Neuronal stem cell (in vitro differentiated cells): ENCODE data around the gene ANTXR1.

ENCODE experiments used
- DNase-seq: peaks from one replicate; pipeline ENCODE4 v3.0.0-alpha.2; 2013; ENCODE audit warnings: low spot score
- H2AFZ ChIP-seq: one replicate; pipeline ENCODE4 v1.6.1; 2013; ENCODE audit warnings: mild to moderate bottlenecking, low read length, inconsistent platforms
- H2AK5ac ChIP-seq: 2 replicates; pipeline ENCODE4 v1.6.1; 2013; ENCODE audit warnings: low read depth, mild to moderate bottlenecking, inconsistent platforms, low read length, moderate library complexity, mixed read lengths
- H2BK120ac ChIP-seq: 2 replicates; pipeline ENCODE4 v1.6.1; 2013; ENCODE audit warnings: low read depth, mild to moderate bottlenecking, inconsistent platforms, low read length, moderate library complexity, mixed read lengths
- H2BK12ac ChIP-seq: one replicate; pipeline ENCODE4 v1.6.1; 2013; ENCODE audit warnings: low read length, inconsistent platforms
- H2BK15ac ChIP-seq: 2 replicates; pipeline ENCODE4 v1.6.1; 2013; ENCODE audit warnings: mild to moderate bottlenecking, low read length, inconsistent platforms, mixed read lengths
- H2BK5ac ChIP-seq: one replicate; pipeline ENCODE4 v1.6.1; 2013; ENCODE audit warnings: inconsistent platforms, mild to moderate bottlenecking, low read length, moderate library complexity
- H3K14ac ChIP-seq: one replicate; pipeline ENCODE4 v1.6.1; 2013; ENCODE audit warnings: low read length, inconsistent platforms
- H3K18ac ChIP-seq: 2 replicates; pipeline ENCODE4 v1.6.1; 2013; ENCODE audit warnings: low read length, inconsistent platforms
- H3K23ac ChIP-seq: 2 replicates; pipeline ENCODE4 v1.6.1; 2013; ENCODE audit warnings: low read depth, mild to moderate bottlenecking, mixed read lengths, low read length, inconsistent platforms; ENCODE audit not compliant: poor library complexity
- H3K27ac ChIP-seq: replicated peaks from 3 replicates; pipeline ENCODE4 v1.5.1; 2013; ENCODE audit warnings: low read length, inconsistent platforms
- H3K27me3 ChIP-seq, 3 experiments: 2 replicates each; pipeline ENCODE4 v1.6.1; 2013; ENCODE audit warnings: low read length in 3 of 3, mild to moderate bottlenecking in 2 of 3, inconsistent platforms in 1 of 3, low read depth in 1 of 3, mixed read lengths in 1 of 3, moderate library complexity in 1 of 3; ENCODE audit not compliant: control insufficient read depth in 3 of 3, insufficient read depth in 3 of 3
- H3K36me3 ChIP-seq, 2 donors: replicated peaks in 1 of 2; 2 replicates each; pipeline ENCODE4 v1.6.1; 2013; ENCODE audit warnings: low read length in 2 of 2; ENCODE audit not compliant: control insufficient read depth in 2 of 2, insufficient read depth in 2 of 2
- H3K4ac ChIP-seq: 2 replicates; pipeline ENCODE4 v1.6.1; 2013; ENCODE audit warnings: inconsistent platforms, mild to moderate bottlenecking, low read length, moderate library complexity
- H3K4me1 ChIP-seq, 2 donors: 1 replicate in 1 of 2; 2 replicates in 1 of 2; pipeline ENCODE4 v1.6.1; 2013; ENCODE audit warnings: low read length in 2 of 2, low read depth in 1 of 2; ENCODE audit not compliant: control insufficient read depth in 2 of 2, insufficient read depth in 1 of 2
- H3K4me2 ChIP-seq: one replicate; pipeline ENCODE4 v1.6.1; 2013; ENCODE audit warnings: mild to moderate bottlenecking, low read length, inconsistent platforms; ENCODE audit not compliant: insufficient read depth, poor library complexity, severe bottlenecking
- H3K4me3 ChIP-seq, 2 donors: 2 replicates each; pipeline ENCODE4 v1.5.1; 2013; ENCODE audit warnings: low read length in 2 of 2, mild to moderate bottlenecking in 2 of 2, inconsistent platforms in 1 of 2, moderate library complexity in 1 of 2
- H3K79me1 ChIP-seq: one replicate; pipeline ENCODE4 v1.6.1; 2013; ENCODE audit warnings: low read depth, mild to moderate bottlenecking, inconsistent platforms, low read length, moderate library complexity
- H3K9ac ChIP-seq: one replicate; pipeline ENCODE4 v1.6.1; 2013; ENCODE audit warnings: mild to moderate bottlenecking, low read depth, low read length, inconsistent platforms; ENCODE audit not compliant: poor library complexity
- H3K9me3 ChIP-seq, 2 donors: replicated peaks in 1 of 2; 2 replicates each; pipeline versions ENCODE3 to v1.6.1; 2013; ENCODE audit warnings: low read length in 2 of 2, mild to moderate bottlenecking in 2 of 2, inconsistent platforms in 1 of 2, low read depth in 1 of 2, mixed read lengths in 1 of 2, moderate library complexity in 1 of 2; ENCODE audit not compliant: control insufficient read depth in 2 of 2, insufficient read depth in 1 of 2
- H4K8ac ChIP-seq: one replicate; pipeline ENCODE4 v1.6.1; 2013; ENCODE audit warnings: low read depth, mild to moderate bottlenecking, inconsistent platforms, low read length, moderate library complexity
- H4K91ac ChIP-seq: one replicate; pipeline ENCODE4 v1.6.1; 2013; ENCODE audit warnings: low read length, low read depth, mild to moderate bottlenecking, inconsistent platforms; ENCODE audit not compliant: poor library complexity
- WGBS, 2 donors: extraction: QIAGEN DNeasy Blood & Tissue Kit; methylation state at CpG; one replicate each; pipeline ENCODE4 v1.1.7; 2013; ENCODE audit warnings: missing lambda C conversion rate in 2 of 2, mixed read lengths in 1 of 2; ENCODE audit not compliant: insufficient read length in 2 of 2, insufficient replicate concordance in 1 of 2; ENCODE audit errors: extremely low coverage in 2 of 2; 5-methylcytosine and 5-hydroxymethylcytosine counted together

The ANTXR1 gene

DNA sequence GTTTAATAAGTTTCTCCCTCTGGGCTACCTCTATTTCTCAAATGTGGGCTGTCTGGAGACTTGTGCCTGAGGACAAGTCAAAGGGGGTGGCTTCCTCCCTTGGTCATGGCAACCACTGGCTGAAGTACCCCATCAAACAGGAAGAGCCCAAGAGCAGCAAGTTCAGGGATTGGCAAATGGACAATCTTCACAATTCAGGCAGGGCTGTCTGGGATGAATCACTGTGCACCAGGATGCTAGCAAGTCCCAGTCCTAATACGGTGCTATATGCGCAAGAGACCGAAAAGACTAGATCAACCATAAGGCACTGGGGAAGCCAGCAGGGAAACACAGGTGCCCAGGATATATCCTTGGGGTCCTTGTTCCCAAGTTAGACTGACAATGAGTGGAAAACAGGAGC is 75.5 kb downstream of the ANTXR1 start:
- Histone ChIP-seq H2BK5ac (no peak overlapping the region), H3K4me2 (no peak overlapping the region), H3K36me3 (peaks cover 0 to 76% of the 10 kb centered on the region in 2 donors), H3K4ac (no peak overlapping the region), H2AK5ac (no peak overlapping the region), H2BK120ac (no peak overlapping the region), H3K27ac (no peak overlapping the region), H3K18ac (no peak overlapping the region), H3K27me3 (no peaks in the 10 kb centered on the region), H3K14ac (no peak overlapping the region), H2BK15ac (no peak overlapping the region), H3K9me3 (no peaks in the 10 kb centered on the region), H3K9ac (no peak overlapping the region), H2BK12ac (no peak overlapping the region), H3K4me3 (no peak overlapping the region), H2AFZ (no peak overlapping the region), H3K4me1 (no peaks in the 10 kb centered on the region), H4K91ac (no peak overlapping the region), H4K8ac (no peak overlapping the region), H3K79me1 (no peaks in the 10 kb centered on the region), H3K23ac (no peak overlapping the region)
- DNase-seq: no peak
- no CpG with 5 or more reads among the region's 3 CpGs for WGBS, 2 donors

DNA sequence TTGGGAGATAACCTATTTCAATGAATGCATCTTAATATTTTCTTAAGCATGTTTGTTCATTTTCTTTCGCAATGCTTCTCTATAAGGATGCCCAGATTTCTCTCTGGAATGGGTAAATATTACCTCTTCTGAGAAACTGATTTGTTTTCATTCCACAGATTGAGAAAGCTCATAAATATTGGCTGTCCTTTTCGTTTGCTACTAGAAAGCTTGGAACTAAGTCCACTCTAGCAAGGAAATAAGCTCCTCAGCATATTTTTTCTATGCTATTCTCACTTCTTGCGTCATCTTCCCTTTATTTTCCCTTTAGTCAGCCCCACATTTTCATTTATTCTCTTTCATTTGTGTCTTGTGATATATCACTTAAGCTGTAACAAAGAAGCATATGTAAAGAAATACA is 76.3 kb downstream of the ANTXR1 start:
- Histone ChIP-seq H3K79me1 (no peaks in the 10 kb centered on the region), H4K8ac (no peak overlapping the region), H2BK5ac (no peak overlapping the region), H3K27ac (no peak overlapping the region), H3K18ac (no peak overlapping the region), H3K14ac (no peak overlapping the region), H4K91ac (no peak overlapping the region), H3K9me3 (no peaks in the 10 kb centered on the region), H2BK120ac (no peak overlapping the region), H2AK5ac (no peak overlapping the region), H3K23ac (no peak overlapping the region), H3K4me3 (no peak overlapping the region), H3K4me1 (no peaks in the 10 kb centered on the region), H3K36me3 (peaks cover 0 to 76% of the 10 kb centered on the region in 2 donors), H3K4me2 (no peak overlapping the region), H3K9ac (no peak overlapping the region), H3K27me3 (no peaks in the 10 kb centered on the region), H3K4ac (no peak overlapping the region), H2AFZ (no peak overlapping the region), H2BK15ac (no peak overlapping the region), H2BK12ac (no peak overlapping the region)
- no peak for DNase-seq
- no CpG with 5 or more reads among the region's 3 CpGs for WGBS, 2 donors

DNA sequence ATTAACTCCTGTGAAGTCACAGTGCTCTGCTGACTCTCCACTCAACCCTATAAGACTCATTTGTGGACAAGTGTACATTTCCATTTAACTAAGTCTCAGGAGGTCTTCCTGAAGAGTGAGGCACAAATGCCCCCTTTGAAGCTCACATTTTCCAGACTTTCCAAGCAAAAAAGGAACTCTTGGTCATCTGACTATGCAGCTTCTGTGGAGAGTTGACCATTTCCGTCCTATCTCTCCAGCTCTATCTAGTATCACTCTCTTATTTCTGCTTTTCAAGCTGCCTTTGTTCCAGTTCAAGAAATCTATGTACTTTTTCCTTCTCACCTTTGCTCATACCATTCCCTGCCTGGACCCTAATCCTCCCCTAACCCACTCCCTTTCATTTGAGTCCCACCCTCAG is 77.0 kb downstream of the ANTXR1 start:
- no peaks in the 10 kb centered on the region for H3K9me3 ChIP-seq
- H3K36me3 ChIP-seq: peaks cover 0 to 83% of the 10 kb centered on the region in 2 donors
- no peaks in the 10 kb centered on the region for H3K27me3 ChIP-seq
- WGBS, 2 donors: no CpG with 5 or more reads among the region's 1 CpG
- H2BK120ac ChIP-seq: no peak overlapping the region
- no peak overlapping the region for H3K4ac ChIP-seq
- no peak for DNase-seq
- H3K18ac ChIP-seq: no peak overlapping the region
- H3K27ac ChIP-seq: no peak overlapping the region
- H3K4me1 ChIP-seq: no peaks in the 10 kb centered on the region
- H3K79me1 ChIP-seq: no peaks in the 10 kb centered on the region
- no peak overlapping the region for H4K91ac ChIP-seq
- H3K9ac ChIP-seq: no peak overlapping the region
- no peak overlapping the region for H3K14ac ChIP-seq
- no peak overlapping the region for H2AFZ ChIP-seq
- no peak overlapping the region for H2BK12ac ChIP-seq
- no peak overlapping the region for H2BK5ac ChIP-seq
- H2BK15ac ChIP-seq: no peak overlapping the region
- no peak overlapping the region for H3K4me2 ChIP-seq
- H3K23ac ChIP-seq: no peak overlapping the region
- no peak overlapping the region for H2AK5ac ChIP-seq
- no peak overlapping the region for H3K4me3 ChIP-seq
- no peak overlapping the region for H4K8ac ChIP-seq

DNA sequence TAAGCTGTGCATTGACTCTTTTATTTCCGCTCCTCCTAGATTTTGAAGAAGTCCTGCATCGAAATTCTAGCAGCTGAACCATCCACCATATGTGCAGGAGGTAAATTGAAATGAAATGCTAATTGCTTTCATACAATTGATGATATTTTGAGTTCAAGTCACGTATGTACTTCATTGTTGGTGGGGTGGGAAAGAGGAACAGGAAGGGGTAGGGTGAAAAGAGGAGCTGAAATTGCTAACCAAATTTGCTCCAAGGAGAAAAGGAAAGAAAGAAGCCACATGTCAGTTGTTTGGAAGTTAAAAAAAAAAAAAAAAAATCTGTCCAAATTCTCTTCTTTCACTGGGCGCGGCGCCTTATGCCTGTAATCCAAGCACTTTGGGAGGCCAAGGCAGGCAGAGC is 77.8 kb downstream of the ANTXR1 start:
- Histone ChIP-seq H3K9ac (no peak overlapping the region), H3K36me3 (peaks cover 1 to 84% of the 10 kb centered on the region in 2 donors)
- no CpG with 5 or more reads among the region's 6 CpGs for WGBS, 2 donors

More for the DNA sequence above, 77.8 kb downstream of the ANTXR1 start:
- Histone ChIP-seq H2BK5ac (no peak overlapping the region), H3K27me3 (no peaks in the 10 kb centered on the region), H3K79me1 (no peaks in the 10 kb centered on the region), H2BK120ac (no peak overlapping the region), H2BK12ac (no peak overlapping the region), H3K4me3 (no peak overlapping the region), H2BK15ac (no peak overlapping the region), H3K4me1 (no peaks in the 10 kb centered on the region), H3K18ac (no peak overlapping the region), H3K27ac (no peak overlapping the region), H3K14ac (no peak overlapping the region), H3K23ac (no peak overlapping the region), H3K4ac (no peak overlapping the region), H2AFZ (no peak overlapping the region), H2AK5ac (no peak overlapping the region), H3K4me2 (no peak overlapping the region), H3K9me3 (no peaks in the 10 kb centered on the region), H4K91ac (no peak overlapping the region), H4K8ac (no peak overlapping the region)
- no peak for DNase-seq
